GM06990 (cell line): Measurements from ENCODE around the gene ATXN2.

Experiments
- DNase-seq: peaks from one replicate; pipeline ENCODE4 v3.0.0-alpha.2; 2011; ENCODE audit not compliant: insufficient read length; ENCODE audit errors: extremely low read depth
- H3K27me3 ChIP-seq: replicated peaks from 2 replicates; pipeline ENCODE4 v1.6.0; 2011; ENCODE audit warnings: low read length; ENCODE audit not compliant: control insufficient read depth, insufficient read depth
- H3K36me3 ChIP-seq: 2 replicates; pipeline ENCODE4 v1.5.1; 2011; ENCODE audit warnings: low read length; ENCODE audit not compliant: control insufficient read depth, insufficient read depth
- H3K4me3 ChIP-seq: replicated peaks from 2 replicates; pipeline ENCODE4 v1.5.1; 2011; ENCODE audit warnings: low read depth, mild to moderate bottlenecking, control low read depth, low read length
- TF ChIP-seq, protein P1 (sequence below): IDR thresholded peaks from 2 replicates; pipeline ENCODE4 v1.5.1; 2011; ENCODE audit warnings: low read length, control low read depth, mild to moderate bottlenecking, inconsistent platforms; ENCODE audit not compliant: insufficient read depth, poor library complexity, severe bottlenecking

The ATXN2 gene, protein sequence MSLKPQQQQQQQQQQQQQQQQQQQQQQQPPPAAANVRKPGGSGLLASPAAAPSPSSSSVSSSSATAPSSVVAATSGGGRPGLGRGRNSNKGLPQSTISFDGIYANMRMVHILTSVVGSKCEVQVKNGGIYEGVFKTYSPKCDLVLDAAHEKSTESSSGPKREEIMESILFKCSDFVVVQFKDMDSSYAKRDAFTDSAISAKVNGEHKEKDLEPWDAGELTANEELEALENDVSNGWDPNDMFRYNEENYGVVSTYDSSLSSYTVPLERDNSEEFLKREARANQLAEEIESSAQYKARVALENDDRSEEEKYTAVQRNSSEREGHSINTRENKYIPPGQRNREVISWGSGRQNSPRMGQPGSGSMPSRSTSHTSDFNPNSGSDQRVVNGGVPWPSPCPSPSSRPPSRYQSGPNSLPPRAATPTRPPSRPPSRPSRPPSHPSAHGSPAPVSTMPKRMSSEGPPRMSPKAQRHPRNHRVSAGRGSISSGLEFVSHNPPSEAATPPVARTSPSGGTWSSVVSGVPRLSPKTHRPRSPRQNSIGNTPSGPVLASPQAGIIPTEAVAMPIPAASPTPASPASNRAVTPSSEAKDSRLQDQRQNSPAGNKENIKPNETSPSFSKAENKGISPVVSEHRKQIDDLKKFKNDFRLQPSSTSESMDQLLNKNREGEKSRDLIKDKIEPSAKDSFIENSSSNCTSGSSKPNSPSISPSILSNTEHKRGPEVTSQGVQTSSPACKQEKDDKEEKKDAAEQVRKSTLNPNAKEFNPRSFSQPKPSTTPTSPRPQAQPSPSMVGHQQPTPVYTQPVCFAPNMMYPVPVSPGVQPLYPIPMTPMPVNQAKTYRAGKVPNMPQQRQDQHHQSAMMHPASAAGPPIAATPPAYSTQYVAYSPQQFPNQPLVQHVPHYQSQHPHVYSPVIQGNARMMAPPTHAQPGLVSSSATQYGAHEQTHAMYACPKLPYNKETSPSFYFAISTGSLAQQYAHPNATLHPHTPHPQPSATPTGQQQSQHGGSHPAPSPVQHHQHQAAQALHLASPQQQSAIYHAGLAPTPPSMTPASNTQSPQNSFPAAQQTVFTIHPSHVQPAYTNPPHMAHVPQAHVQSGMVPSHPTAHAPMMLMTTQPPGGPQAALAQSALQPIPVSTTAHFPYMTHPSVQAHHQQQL

DNA sequence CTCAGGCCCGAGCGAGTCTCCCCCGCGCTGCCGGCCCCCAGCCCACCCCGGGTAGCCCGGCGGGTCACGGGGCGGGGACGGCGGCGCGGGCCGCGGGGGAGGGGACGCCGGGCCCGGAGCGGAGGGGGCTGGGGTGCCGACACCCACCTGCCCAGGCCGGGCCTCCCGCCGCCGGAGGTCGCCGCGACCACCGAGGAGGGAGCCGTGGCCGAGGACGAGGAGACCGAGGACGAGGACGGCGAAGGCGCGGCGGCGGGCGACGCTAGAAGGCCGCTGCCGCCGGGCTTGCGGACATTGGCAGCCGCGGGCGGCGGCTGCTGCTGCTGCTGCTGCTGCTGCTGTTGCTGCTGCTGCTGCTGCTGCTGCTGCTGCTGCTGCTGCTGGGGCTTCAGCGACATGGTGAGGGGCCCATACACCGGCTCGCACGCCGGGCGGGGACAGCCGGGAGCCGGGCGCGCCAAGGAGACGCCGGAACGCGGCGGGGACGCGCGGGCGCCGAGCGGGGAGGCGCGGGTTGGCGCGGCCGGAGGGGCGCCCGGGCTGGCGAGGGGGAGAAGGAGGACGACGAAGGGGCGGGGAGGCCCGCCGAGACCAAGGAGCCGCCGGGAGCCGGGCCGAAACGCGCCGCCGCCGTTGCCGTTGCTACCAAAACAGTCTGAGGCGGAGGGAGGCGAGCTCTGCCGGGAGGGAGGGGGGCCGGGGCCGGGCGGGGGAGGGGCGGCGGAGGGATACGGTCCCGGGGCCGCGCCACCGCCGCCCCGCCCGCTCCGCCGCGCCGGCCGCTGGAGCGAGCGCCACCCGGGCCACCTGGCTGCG is at the start of gene ATXN2:
Gene ATXN2 (minus strand): TSS at position 679 of the 816 bp plus-strand sequence. CDS start 281 bp downstream, at position 398.
- TF ChIP-seq, protein P1, sequence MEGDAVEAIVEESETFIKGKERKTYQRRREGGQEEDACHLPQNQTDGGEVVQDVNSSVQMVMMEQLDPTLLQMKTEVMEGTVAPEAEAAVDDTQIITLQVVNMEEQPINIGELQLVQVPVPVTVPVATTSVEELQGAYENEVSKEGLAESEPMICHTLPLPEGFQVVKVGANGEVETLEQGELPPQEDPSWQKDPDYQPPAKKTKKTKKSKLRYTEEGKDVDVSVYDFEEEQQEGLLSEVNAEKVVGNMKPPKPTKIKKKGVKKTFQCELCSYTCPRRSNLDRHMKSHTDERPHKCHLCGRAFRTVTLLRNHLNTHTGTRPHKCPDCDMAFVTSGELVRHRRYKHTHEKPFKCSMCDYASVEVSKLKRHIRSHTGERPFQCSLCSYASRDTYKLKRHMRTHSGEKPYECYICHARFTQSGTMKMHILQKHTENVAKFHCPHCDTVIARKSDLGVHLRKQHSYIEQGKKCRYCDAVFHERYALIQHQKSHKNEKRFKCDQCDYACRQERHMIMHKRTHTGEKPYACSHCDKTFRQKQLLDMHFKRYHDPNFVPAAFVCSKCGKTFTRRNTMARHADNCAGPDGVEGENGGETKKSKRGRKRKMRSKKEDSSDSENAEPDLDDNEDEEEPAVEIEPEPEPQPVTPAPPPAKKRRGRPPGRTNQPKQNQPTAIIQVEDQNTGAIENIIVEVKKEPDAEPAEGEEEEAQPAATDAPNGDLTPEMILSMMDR: no peak
- DNase-seq: peak; percentile 45
- Histone ChIP-seq H3K27me3 (no peaks in the 10 kb centered on the region), H3K4me3 (peak within 1 kb of the TSS; percentile 91), H3K36me3 (no peaks in the 10 kb centered on the region)

DNA sequence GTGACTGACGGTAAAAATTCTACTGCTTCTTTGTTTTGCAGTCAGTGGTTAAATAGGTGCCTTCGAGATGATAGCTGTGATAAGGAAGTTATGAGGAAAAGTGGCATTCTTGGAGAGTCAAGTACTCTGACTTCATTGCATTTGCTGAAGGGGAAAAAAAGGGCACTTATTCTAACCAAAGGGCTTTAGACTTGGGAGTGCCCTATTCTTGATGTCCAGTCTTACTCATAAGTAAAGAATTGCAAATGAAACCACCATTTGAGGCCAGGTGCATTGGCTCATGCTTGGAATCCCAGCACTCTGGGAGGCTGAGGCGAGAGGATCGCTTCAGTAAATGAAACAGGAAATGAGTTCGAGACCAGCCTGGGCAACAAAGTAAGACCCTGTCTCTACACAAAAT is 46.3 kb upstream of the ATXN2 start:
- Histone ChIP-seq H3K4me3 (no peak overlapping the region), H3K27me3 (no peaks in the 10 kb centered on the region), H3K36me3 (peaks cover 20% of the 10 kb centered on the region)
- no peak for DNase-seq
- TF ChIP-seq, protein P1: no peak

DNA sequence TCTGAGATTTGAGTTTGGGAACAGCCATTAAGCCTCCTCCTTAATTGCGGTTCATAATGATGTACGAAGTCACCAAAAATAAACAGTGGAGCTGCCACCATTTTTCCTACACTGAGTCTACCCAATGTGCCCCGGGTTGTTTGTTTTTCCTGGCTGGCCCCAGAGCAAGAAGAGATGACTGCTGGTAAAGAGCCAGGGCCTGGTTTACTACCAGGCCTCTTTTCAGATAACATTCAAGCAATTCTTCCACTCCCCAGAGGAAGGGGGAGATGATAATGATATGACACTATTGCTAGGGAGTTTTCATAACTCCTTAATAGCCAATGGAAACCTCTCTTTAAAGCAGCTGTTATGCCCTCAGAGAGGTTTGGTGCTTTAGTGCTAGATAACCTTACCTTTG is 44.3 kb upstream of the ATXN2 start:
- TF ChIP-seq, protein P1: no peak
- Histone ChIP-seq H3K27me3 (no peaks in the 10 kb centered on the region), H3K36me3 (peaks cover 16% of the 10 kb centered on the region)

DNA sequence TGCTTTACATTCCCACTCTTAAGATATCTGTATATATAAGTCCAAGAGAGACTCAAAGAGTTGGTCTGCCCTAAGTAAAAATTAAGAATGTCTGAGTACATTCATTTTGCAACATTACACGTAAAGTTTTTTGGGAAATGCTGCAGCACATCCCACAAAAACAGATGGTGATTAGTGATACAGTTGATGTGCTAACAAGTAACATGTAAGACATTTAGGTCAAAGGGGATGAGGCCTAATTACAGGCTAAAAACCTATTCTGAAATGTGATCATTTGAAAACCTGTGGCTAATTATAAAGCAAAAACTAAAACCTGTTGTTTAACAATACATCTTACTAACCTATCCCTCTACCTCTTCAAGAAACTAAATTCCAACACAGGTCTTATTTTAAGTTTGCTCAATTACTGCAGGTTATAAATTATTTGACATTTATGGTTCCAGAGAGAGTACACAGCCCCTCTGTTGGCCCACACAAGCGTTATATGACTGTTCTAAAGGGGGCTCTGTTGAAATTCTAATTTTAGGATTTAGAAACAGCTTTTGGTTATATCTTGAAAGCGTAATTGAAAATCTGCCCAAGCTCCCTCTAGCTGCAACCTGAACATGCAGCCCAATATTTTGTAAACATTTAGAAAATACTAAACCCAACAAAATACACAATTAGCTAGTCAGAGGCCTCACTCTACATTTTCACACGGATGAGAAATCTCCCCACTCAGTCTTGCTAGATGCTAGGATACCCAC is 43.7 kb upstream of the ATXN2 start:
- peaks cover 15% of the 10 kb centered on the region for H3K36me3 ChIP-seq
- no peaks in the 10 kb centered on the region for H3K27me3 ChIP-seq
- no peak for DNase-seq
- TF ChIP-seq, protein P1: no peak
- no peak overlapping the region for H3K4me3 ChIP-seq

More for the DNA sequence above, 44.3 kb upstream of the ATXN2 start:
- no peak for DNase-seq
- no peak overlapping the region for H3K4me3 ChIP-seq

DNA sequence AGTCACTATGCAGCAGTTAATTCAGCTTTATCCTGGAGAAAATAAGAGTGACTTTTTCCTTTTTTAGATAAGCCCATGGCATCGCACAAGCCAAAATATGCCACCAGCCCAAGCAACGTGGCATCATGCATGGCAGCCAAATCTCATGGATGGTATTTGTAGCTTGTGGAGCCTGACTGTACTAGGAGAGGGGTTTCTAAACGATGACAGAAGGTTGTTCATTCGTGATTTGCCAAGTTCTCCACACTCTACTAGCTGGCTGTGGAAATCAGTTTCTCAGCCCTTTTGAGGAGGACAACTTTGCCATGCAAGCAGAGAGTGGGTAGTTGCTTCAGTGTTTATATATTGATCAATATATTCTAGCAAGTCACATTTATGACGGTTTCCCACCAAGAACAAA is 41.4 kb upstream of the ATXN2 start:
- TF ChIP-seq, protein P1: no peak
- H3K4me3 ChIP-seq: no peak overlapping the region
- no peak for DNase-seq
- H3K36me3 ChIP-seq: peaks cover 10% of the 10 kb centered on the region
- no peaks in the 10 kb centered on the region for H3K27me3 ChIP-seq
